ENCODE data around the gene PDXP.

- TF ChIP-seq CTCF (conservative IDR thresholded peaks at IDR 0.05; ENCODE audit: low read depth, low read length) (no peak), EZH2 (IDR thresholded peaks at IDR 0.05; ENCODE audit: low read length, unreplicated experiment) (no peak), EZH2phosphoT487 (IDR thresholded peaks at IDR 0.05; ENCODE audit: borderline replicate concordance, low read length) (no peak)
These were observed at the start of gene PDXP for GRCh38 chr22:37658133-37659065.

Measured in PC-3 (cell line).